Measurements from ENCODE around the gene LRIT1.
"Not testable (repeated sequence)": the region's sequence is repeated elsewhere in the genome, so short reads cannot be mapped to it uniquely, and the experiment has no call there.

DNA sequence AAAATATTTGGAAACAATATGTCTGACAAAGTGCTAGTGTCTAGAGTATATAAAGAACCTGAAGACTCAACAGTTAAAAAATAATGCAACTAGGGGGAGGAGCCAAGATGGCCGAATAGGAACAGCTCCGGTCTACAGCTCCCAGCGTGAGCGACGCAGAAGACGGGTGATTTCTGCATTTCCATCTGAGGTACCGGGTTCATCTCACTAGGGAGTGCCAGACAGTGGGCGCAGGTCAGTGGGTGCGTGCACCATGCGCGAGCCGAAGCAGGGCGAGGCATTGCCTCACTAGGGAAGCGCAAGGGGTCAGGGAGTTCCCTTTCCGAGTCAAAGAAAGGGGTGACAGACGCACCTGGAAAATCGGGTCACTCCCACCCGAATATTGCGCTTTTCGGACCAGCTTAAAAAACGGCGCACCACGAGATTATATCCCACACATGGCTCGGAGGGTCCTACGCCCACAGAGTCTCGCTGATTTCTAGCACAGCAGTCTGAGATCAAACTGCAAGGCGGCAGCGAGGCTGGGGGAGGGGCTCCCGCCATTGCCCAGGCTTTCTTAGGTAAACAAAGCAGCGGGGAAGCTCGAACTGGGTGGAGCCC lies 38.6 kb upstream of the LRIT1 start:
- not testable (repeated sequence) for TF ChIP-seq MXI1 (IDR thresholded peaks at IDR 0.05; ENCODE audit: low read depth, low read length)
- TF ChIP-seq, protein P1, sequence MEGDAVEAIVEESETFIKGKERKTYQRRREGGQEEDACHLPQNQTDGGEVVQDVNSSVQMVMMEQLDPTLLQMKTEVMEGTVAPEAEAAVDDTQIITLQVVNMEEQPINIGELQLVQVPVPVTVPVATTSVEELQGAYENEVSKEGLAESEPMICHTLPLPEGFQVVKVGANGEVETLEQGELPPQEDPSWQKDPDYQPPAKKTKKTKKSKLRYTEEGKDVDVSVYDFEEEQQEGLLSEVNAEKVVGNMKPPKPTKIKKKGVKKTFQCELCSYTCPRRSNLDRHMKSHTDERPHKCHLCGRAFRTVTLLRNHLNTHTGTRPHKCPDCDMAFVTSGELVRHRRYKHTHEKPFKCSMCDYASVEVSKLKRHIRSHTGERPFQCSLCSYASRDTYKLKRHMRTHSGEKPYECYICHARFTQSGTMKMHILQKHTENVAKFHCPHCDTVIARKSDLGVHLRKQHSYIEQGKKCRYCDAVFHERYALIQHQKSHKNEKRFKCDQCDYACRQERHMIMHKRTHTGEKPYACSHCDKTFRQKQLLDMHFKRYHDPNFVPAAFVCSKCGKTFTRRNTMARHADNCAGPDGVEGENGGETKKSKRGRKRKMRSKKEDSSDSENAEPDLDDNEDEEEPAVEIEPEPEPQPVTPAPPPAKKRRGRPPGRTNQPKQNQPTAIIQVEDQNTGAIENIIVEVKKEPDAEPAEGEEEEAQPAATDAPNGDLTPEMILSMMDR (IDR thresholded peaks at IDR 0.05) = not testable (repeated sequence)
- TF ChIP-seq, protein P2, sequence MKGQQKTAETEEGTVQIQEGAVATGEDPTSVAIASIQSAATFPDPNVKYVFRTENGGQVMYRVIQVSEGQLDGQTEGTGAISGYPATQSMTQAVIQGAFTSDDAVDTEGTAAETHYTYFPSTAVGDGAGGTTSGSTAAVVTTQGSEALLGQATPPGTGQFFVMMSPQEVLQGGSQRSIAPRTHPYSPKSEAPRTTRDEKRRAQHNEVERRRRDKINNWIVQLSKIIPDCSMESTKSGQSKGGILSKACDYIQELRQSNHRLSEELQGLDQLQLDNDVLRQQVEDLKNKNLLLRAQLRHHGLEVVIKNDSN (IDR thresholded peaks at IDR 0.05; ENCODE audit: borderline replicate concordance, low read depth) = not testable (repeated sequence)
